Neutrophil (primary cell): ENCODE results near the gene PARD3.

Experiments used
- H3K27ac ChIP-seq: fragments of 200-600 bp; sonication (generic); 2 replicates; pipeline ENCODE4 v1.5.1; 2016; ENCODE audit warnings: mild to moderate bottlenecking, moderate library complexity
- H3K27me3 ChIP-seq: fragments of 200-600 bp; sonication (generic); 2 replicates; pipeline ENCODE4 v1.6.0; 2016; ENCODE audit warnings: mild to moderate bottlenecking
- H3K36me3 ChIP-seq: fragments of 200-600 bp; sonication (generic); 2 replicates; pipeline ENCODE4 v1.5.1; 2017
- H3K4me1 ChIP-seq, 2 experiments: fragments of 200-600 bp in 1 of 2; sonication (generic) in 1 of 2; 1 replicate in 1 of 2; 2 replicates in 1 of 2; pipeline versions ENCODE4 v1.5.1 to v1.6.1; 2013 to 2016; ENCODE audit warnings: low read depth in 1 of 2, low read length in 1 of 2, mild to moderate bottlenecking in 1 of 2, moderate library complexity in 1 of 2; ENCODE audit not compliant: control insufficient read depth in 1 of 2, insufficient read depth in 1 of 2
- H3K4me3 ChIP-seq, 2 experiments: fragments of 200-600 bp in 1 of 2; sonication (generic) in 1 of 2; 1 replicate in 1 of 2; 2 replicates in 1 of 2; pipeline ENCODE4 v1.5.1; 2013 to 2016; ENCODE audit warnings: low read depth in 1 of 2, low read length in 1 of 2, mild to moderate bottlenecking in 1 of 2, moderate library complexity in 1 of 2
- H3K9me3 ChIP-seq: fragments of 200-600 bp; sonication (generic); 2 replicates; pipeline ENCODE4 v1.5.1; 2016
- CTCF ChIP-seq: fragments of 200-600 bp; sonication (generic); IDR thresholded peaks from 2 replicates; pipeline ENCODE4 v1.5.1; 2016; ENCODE audit warnings: antibody characterized with exemption

The PARD3 gene

GRCh38 chr10:34633374-34633773 is 181.7 kb downstream of the PARD3 start:
- H3K9me3 ChIP-seq, result no peaks in the 10 kb centered on the region
- H3K36me3 ChIP-seq, result no peaks in the 10 kb centered on the region
- no peak overlapping the region for H3K27ac ChIP-seq
- no peak overlapping the region for H3K4me3 ChIP-seq
- no peaks in the 10 kb centered on the region for H3K4me1 ChIP-seq
- TF ChIP-seq CTCF, result no peak
- peaks cover 10% of the 10 kb centered on the region for H3K27me3 ChIP-seq

GRCh38 chr10:34629084-34629483 is 186.0 kb downstream of the PARD3 start:
- TF ChIP-seq CTCF, result no peak
- Histone ChIP-seq H3K36me3 (no peaks in the 10 kb centered on the region), H3K4me1 (no peaks in the 10 kb centered on the region)

DNA sequence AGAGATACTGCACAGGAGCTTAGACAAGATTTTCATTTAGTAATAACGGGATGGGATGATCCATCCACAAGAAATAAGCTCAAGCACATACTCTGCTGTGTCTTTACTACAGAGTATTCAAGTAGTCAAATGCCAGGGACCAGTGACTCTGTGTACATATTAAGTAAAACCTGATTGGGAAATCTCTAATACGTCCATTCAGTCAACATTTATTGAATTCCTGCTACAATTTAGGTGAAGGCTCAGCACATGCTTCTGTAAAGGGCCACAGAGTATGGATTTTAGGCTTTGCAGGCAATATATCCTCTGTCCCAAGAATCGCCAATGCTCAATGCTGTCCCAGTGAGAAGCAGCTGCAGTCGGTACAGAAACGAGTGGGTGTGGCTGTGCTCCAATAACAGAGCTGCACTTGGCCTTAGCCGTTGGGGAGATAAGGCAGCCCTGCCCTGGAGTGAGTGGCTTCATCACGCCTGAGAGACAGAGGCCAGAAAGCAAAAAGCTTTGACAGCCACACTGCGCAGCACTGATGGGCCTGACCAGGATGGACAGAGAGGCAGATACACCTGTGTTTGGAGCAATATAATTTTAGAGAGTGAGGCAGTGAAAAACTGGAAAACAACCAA is 186.8 kb downstream of the PARD3 start:
- H3K36me3 ChIP-seq, result no peaks in the 10 kb centered on the region
- no peaks in the 10 kb centered on the region for H3K27me3 ChIP-seq
- H3K27ac ChIP-seq, result no peak overlapping the region
- no peaks in the 10 kb centered on the region for H3K4me1 ChIP-seq
- H3K4me3 ChIP-seq, result no peak overlapping the region
- TF ChIP-seq CTCF, result no peak
- H3K9me3 ChIP-seq, result no peaks in the 10 kb centered on the region

More at GRCh38 chr10:34629084-34629483, 186.0 kb downstream of the PARD3 start:
- Histone ChIP-seq H3K4me3 (no peak overlapping the region), H3K9me3 (no peaks in the 10 kb centered on the region), H3K27ac (no peak overlapping the region), H3K27me3 (no peaks in the 10 kb centered on the region)

DNA sequence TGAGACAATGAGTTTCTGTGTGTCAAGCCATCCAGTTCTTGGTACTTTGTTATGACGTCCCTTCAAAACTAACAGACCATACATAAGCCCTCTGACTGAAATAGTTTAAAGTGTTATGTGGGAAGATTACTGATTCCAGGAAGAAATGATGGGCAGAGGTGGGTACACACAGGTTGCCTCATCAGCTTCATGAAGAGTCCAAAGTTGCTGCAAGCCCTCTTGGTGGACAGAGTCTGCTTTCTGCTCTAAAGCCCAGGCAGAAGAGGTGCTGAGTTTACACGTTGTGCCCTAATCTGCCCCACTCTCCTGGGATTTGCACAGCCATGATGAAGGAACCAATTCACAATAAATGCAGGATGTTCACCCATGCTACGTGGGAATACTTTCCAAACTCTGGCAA is 187.4 kb downstream of the PARD3 start:
- H3K4me3 ChIP-seq, result no peak overlapping the region
- no peak for TF ChIP-seq CTCF
- H3K27ac ChIP-seq, result no peak overlapping the region
- no peaks in the 10 kb centered on the region for H3K9me3 ChIP-seq
- H3K36me3 ChIP-seq, result no peaks in the 10 kb centered on the region
- H3K27me3 ChIP-seq, result no peaks in the 10 kb centered on the region
- H3K4me1 ChIP-seq, result no peaks in the 10 kb centered on the region

GRCh38 chr10:34627331-34627730 is 187.8 kb downstream of the PARD3 start:
- Histone ChIP-seq H3K36me3 (no peaks in the 10 kb centered on the region), H3K27me3 (no peaks in the 10 kb centered on the region), H3K9me3 (no peaks in the 10 kb centered on the region), H3K27ac (no peak overlapping the region), H3K4me3 (no peak overlapping the region), H3K4me1 (no peaks in the 10 kb centered on the region)
- no peak for TF ChIP-seq CTCF
